Esophagus (tissue), 2 donors: ENCODE results near the gene FAT3. TPM values are rescaled to one million over a fixed set of nuclear protein-coding genes. Genes with fewer than 3 reads are reported as not detected.

Experiments
- H3K27ac ChIP-seq, 2 donors: one replicate each; pipeline ENCODE4 v1.5.1; 2013; ENCODE audit warnings: low read depth in 2 of 2, mild to moderate bottlenecking in 2 of 2, inconsistent platforms in 1 of 2, low read length in 1 of 2, moderate library complexity in 1 of 2
- H3K27me3 ChIP-seq, 2 donors: one replicate each; pipeline ENCODE4 v1.6.1; 2013; ENCODE audit warnings: low read length in 2 of 2, control low read depth in 1 of 2, mild to moderate bottlenecking in 1 of 2; ENCODE audit not compliant: insufficient read depth in 2 of 2, control insufficient read depth in 1 of 2
- H3K36me3 ChIP-seq, 2 donors: one replicate each; pipeline ENCODE4 v1.6.1; 2013; ENCODE audit warnings: low read length in 1 of 2; ENCODE audit not compliant: control insufficient read depth in 2 of 2, insufficient read depth in 2 of 2
- H3K4me1 ChIP-seq, 2 donors: one replicate each; pipeline ENCODE4 v1.6.1; 2013; ENCODE audit warnings: low read length in 1 of 2; ENCODE audit not compliant: control insufficient read depth in 2 of 2, insufficient read depth in 2 of 2
- H3K4me3 ChIP-seq, 2 donors: one replicate each; pipeline ENCODE4 v1.5.1; 2013; ENCODE audit warnings: low read length in 2 of 2, mild to moderate bottlenecking in 2 of 2, low read depth in 1 of 2, moderate library complexity in 1 of 2
- H3K9me3 ChIP-seq, 2 donors: one replicate each; pipeline ENCODE4 v1.6.1; 2013; ENCODE audit warnings: mild to moderate bottlenecking in 2 of 2, low read depth in 1 of 2, low read length in 1 of 2, moderate library complexity in 1 of 2; ENCODE audit not compliant: control insufficient read depth in 2 of 2, insufficient read depth in 1 of 2
- WGBS, 2 donors: extraction: QIAGEN DNeasy Blood & Tissue Kit; methylation state at CpG; one replicate each; pipeline ENCODE4 v1.1.7; 2013; 5-methylcytosine and 5-hydroxymethylcytosine counted together
- polyA plus RNA-seq, 2 donors: library from polyadenylated mRNA; stranded (reverse); fragments of 200-250 nt; gene quantifications; one replicate each; pipeline ENCODE4 v1.2.3, GENCODE V29; 2013
- donor health status: healthy with polysubstance abuse.
- donor health status: Bipolar disorder and iron deficiency.

FAT3 gene
- polyA plus RNA-seq, 2 donors: 0.06 to 0.11 TPM

DNA sequence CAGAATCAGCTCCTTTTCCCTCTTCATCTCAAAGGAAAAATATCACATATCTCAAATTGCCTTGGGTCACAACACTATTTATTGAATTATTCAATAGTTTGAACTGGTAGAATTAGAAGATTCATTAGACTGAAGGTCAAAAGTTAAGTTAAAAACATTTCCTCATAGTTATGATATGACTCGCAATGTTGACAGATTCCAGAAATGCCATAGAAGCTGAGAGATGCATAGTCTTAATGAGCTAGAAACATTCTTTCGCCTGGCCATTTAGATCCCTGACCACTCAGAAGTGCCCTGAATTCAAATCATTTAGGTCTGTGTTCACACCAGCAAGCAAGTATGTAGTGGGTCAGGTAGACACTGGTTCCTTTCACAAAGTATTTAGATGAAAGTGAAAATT, 44.4 kb downstream of the FAT3 start:
- Histone ChIP-seq H3K4me1 (no peaks in the 10 kb centered on the region), H3K27ac (no peak overlapping the region), H3K9me3 (no peaks in the 10 kb centered on the region), H3K36me3 (no peaks in the 10 kb centered on the region), H3K4me3 (no peak overlapping the region), H3K27me3 (no peaks in the 10 kb centered on the region)
- WGBS, 2 donors: 53 to 56% methylated on average over 2 of the region's 2 CpGs

GRCh38 chr11:92269841-92270240, 45.2 kb downstream of the FAT3 start:
- no peak overlapping the region for H3K27ac ChIP-seq
- 74 to 75% methylated on average over 2 of the region's 2 CpGs for WGBS, 2 donors
- no peaks in the 10 kb centered on the region for H3K4me1 ChIP-seq
- H3K9me3 ChIP-seq: no peaks in the 10 kb centered on the region
- no peaks in the 10 kb centered on the region for H3K27me3 ChIP-seq
- H3K36me3 ChIP-seq: no peaks in the 10 kb centered on the region
- no peak overlapping the region for H3K4me3 ChIP-seq

DNA sequence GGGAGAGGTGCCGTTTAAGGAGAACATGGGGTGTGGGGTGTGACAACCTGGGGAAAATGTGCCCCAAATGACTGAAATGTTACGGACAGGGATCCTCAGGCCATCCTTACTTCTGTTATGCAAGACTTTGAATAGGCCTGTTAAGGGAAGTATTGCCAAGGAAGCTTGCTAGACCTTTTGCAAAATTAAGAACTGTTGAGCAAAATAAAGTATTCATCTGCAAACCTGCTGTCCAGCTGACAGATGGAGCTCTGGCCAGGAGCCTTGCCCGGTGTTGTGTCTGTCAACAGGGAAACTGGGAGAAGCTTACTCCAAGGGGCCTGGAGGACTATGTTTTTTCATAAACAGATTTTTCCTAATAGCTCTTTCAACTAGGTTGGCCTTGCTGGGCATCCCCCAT, 48.0 kb downstream of the FAT3 start:
- Histone ChIP-seq H3K4me1 (no peaks in the 10 kb centered on the region), H3K27ac (no peak overlapping the region), H3K36me3 (no peaks in the 10 kb centered on the region), H3K4me3 (no peak overlapping the region), H3K27me3 (no peaks in the 10 kb centered on the region), H3K9me3 (no peaks in the 10 kb centered on the region)
- 82 to 84% methylated on average over 3 of the region's 3 CpGs for WGBS, 2 donors
